Measurements from ENCODE around the gene ARL15. TPM values are rescaled to one million over a fixed set of nuclear protein-coding genes. Genes with fewer than 3 reads are reported as not detected.

Gene ARL15
- total and polyA plus RNA-seq, 2 donors (not counting 1 experiment from before 2014, with no cell fraction given): 5.8 to 20.5 TPM

- intact Hi-C loops (cut with micrococcal nuclease): no loop called here
- Histone ChIP-seq H3K36me3 (replicated peaks in 1 of 2; ENCODE audit: control extremely low read depth in 1 of 2, control insufficient read depth in 1 of 2, extremely low read depth in 1 of 2, insufficient read depth in 2 of 2, low read length in 1 of 2) (no peaks in the 10 kb centered on the region), H3K4me2 (replicated peaks; ENCODE audit: low read depth, low read length, poor library complexity, severe bottlenecking) (no peak overlapping the region), H3K79me2 (ENCODE audit: control insufficient read depth, insufficient read depth, low read length) (peaks cover 25% of the 10 kb centered on the region), H4K20me1 (ENCODE audit: control insufficient read depth, insufficient read depth, low read length, poor library complexity, severe bottlenecking) (peaks cover 6% of the 10 kb centered on the region), H3K4me3 (ENCODE audit: control extremely low read depth in 1 of 5, extremely low read depth in 1 of 5, insufficient read depth in 1 of 5, low read depth in 2 of 5, low read length in 4 of 5) (no peak overlapping the region), H3K9me3 (ENCODE audit: control extremely low read depth in 1 of 3, control insufficient read depth in 2 of 3, insufficient read depth in 1 of 3, low read length in 2 of 3) (peaks cover 0 to 4% (median 0%) of the 10 kb centered on the region in 3 donors), H3K9ac (ENCODE audit: low read length) (no peak overlapping the region), H2AFZ (ENCODE audit: insufficient read depth, low read depth, low read length, poor library complexity, severe bottlenecking) (no peak overlapping the region), H3K27ac (ENCODE audit: low read length in 2 of 2) (no peak overlapping the region), H3K4me1 (ENCODE audit: control insufficient read depth in 2 of 2, insufficient read depth in 2 of 2, low read length in 2 of 2) (no peaks in the 10 kb centered on the region), H3K27me3 (replicated peaks in 1 of 4; ENCODE audit: control extremely low read depth in 1 of 4, control insufficient read depth in 3 of 4, insufficient read depth in 4 of 4, low read length in 3 of 4) (no peaks in the 10 kb centered on the region)
- WGBS (ENCODE audit: insufficient coverage): 88% methylated on average over 2 of the region's 6 CpGs
- no peaks in the 10 kb centered on the region for H3K4me1 Mint-ChIP-seq
- H3K27me3 Mint-ChIP-seq: no peaks in the 10 kb centered on the region
- TF ChIP-seq CTCF (IDR thresholded peaks at IDR 0.05) (no peak), EZH2 (IDR thresholded peaks at IDR 0.05; ENCODE audit: borderline replicate concordance, insufficient read depth, low read depth, low read length, poor library complexity, severe bottlenecking) (no peak)
- H3K4me3 Mint-ChIP-seq: no peak overlapping the region
- no peaks in the 10 kb centered on the region for H3K9me3 Mint-ChIP-seq (ENCODE audit: insufficient read depth)
- no peak overlapping the region for H3K27ac Mint-ChIP-seq
- POLR2A ChIA-PET: no interaction called here
- CTCF ChIA-PET: no interaction called here
- no peak for ATAC-seq (ENCODE audit: low read depth)
- DNase-seq: no peak
Observed at GRCh38 chr5:54270326-54270725, 40.0 kb downstream of the ARL15 start.

GRCh38 chr5:54264574-54264973, 45.8 kb downstream of the ARL15 start:
- DNase-seq (no peak), ATAC-seq (ENCODE audit: low read depth) (no peak)
- Histone ChIP-seq H3K27me3 (replicated peaks in 1 of 4; ENCODE audit: control extremely low read depth in 1 of 4, control insufficient read depth in 3 of 4, insufficient read depth in 4 of 4, low read length in 3 of 4) (no peaks in the 10 kb centered on the region), H2AFZ (ENCODE audit: insufficient read depth, low read depth, low read length, poor library complexity, severe bottlenecking) (no peak overlapping the region), H3K4me3 (ENCODE audit: control extremely low read depth in 1 of 5, extremely low read depth in 1 of 5, insufficient read depth in 1 of 5, low read depth in 2 of 5, low read length in 4 of 5) (no peak overlapping the region), H3K79me2 (ENCODE audit: control insufficient read depth, insufficient read depth, low read length) (peaks cover 28% of the 10 kb centered on the region), H3K4me2 (replicated peaks; ENCODE audit: low read depth, low read length, poor library complexity, severe bottlenecking) (no peak overlapping the region), H3K36me3 (replicated peaks in 1 of 2; ENCODE audit: control extremely low read depth in 1 of 2, control insufficient read depth in 1 of 2, extremely low read depth in 1 of 2, insufficient read depth in 2 of 2, low read length in 1 of 2) (no peaks in the 10 kb centered on the region), H3K9me3 (ENCODE audit: control extremely low read depth in 1 of 3, control insufficient read depth in 2 of 3, insufficient read depth in 1 of 3, low read length in 2 of 3) (peaks cover 0 to 1% (median 0%) of the 10 kb centered on the region in 3 donors), H3K9ac (ENCODE audit: low read length) (no peak overlapping the region), H3K4me1 (ENCODE audit: control insufficient read depth in 2 of 2, insufficient read depth in 2 of 2, low read length in 2 of 2) (no peaks in the 10 kb centered on the region), H4K20me1 (ENCODE audit: control insufficient read depth, insufficient read depth, low read length, poor library complexity, severe bottlenecking) (no peaks in the 10 kb centered on the region), H3K27ac (ENCODE audit: low read length in 2 of 2) (no peak overlapping the region)
- no peak overlapping the region for H3K4me3 Mint-ChIP-seq
- no peaks in the 10 kb centered on the region for H3K27me3 Mint-ChIP-seq
- ChIA-PET CTCF (no interaction called here), POLR2A (no interaction called here)
- intact Hi-C loops (cut with micrococcal nuclease): no loop called here
- no peak for TF ChIP-seq EZH2 (IDR thresholded peaks at IDR 0.05; ENCODE audit: borderline replicate concordance, insufficient read depth, low read depth, low read length, poor library complexity, severe bottlenecking)
- peaks cover 9% of the 10 kb centered on the region for H3K4me1 Mint-ChIP-seq
- no peak overlapping the region for H3K27ac Mint-ChIP-seq
- H3K9me3 Mint-ChIP-seq (ENCODE audit: insufficient read depth): no peaks in the 10 kb centered on the region

Measured in B cell (primary cell).